ENCODE results near the gene THSD4. TPM values are rescaled to one million over a fixed set of nuclear protein-coding genes. Genes with fewer than 3 reads are reported as not detected.

The THSD4 gene
- total and polyA plus RNA-seq, 2 of the 8 experiments (the other 6 are each of a cell fraction or from before 2014, with no cell fraction given), result 2.5 to 6.2 TPM

GRCh38 chr15:71455878-71456277, 340.6 kb downstream of the THSD4 start:
- no peak overlapping the region for H3K4ac ChIP-seq (replicated peaks; ENCODE audit: insufficient read length, low read depth, low read length)
- H4K91ac ChIP-seq (replicated peaks; ENCODE audit: insufficient read length, low read length), result no peak overlapping the region
- no peak overlapping the region for H3K9ac ChIP-seq (replicated peaks in 1 of 4; ENCODE audit: extremely low read depth in 1 of 4, low read depth in 3 of 4, low read length in 3 of 4)
- H4K5ac ChIP-seq (ENCODE audit: insufficient read length, low read depth, low read length), result no peak overlapping the region
- no peak overlapping the region for H2BK15ac ChIP-seq (ENCODE audit: low read length)
- no peak overlapping the region for H3K23ac ChIP-seq (ENCODE audit: insufficient read length)
- no peak overlapping the region for H2AFZ ChIP-seq (ENCODE audit: low read length)
- H3K9me3 ChIP-seq (ENCODE audit: insufficient read depth in 2 of 2, low read depth in 1 of 2, low read length in 1 of 2), result no peaks in the 10 kb centered on the region
- no peak overlapping the region for H3K18ac ChIP-seq (ENCODE audit: extremely low read depth, low read length)
- TF ChIP-seq, protein P1, sequence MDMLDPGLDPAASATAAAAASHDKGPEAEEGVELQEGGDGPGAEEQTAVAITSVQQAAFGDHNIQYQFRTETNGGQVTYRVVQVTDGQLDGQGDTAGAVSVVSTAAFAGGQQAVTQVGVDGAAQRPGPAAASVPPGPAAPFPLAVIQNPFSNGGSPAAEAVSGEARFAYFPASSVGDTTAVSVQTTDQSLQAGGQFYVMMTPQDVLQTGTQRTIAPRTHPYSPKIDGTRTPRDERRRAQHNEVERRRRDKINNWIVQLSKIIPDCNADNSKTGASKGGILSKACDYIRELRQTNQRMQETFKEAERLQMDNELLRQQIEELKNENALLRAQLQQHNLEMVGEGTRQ (IDR thresholded peaks at IDR 0.05; ENCODE audit: low read length), result no peak
- TF ChIP-seq RFX5 (IDR thresholded peaks at IDR 0.05; ENCODE audit: borderline replicate concordance, low read depth, low read length), result no peak
- TF ChIP-seq SIRT6 (IDR thresholded peaks at IDR 0.05; ENCODE audit: low read length), result no peak
- TF ChIP-seq TCF12 (IDR thresholded peaks at IDR 0.05; ENCODE audit: low read depth, low read length), result no peak
- CTCF ChIA-PET (ENCODE audit: partially characterized antibody), result interaction anchor here (1.2 to 6.1 kb wide), 2 partner anchors 29 to 75 kb away, joined by 5 to 33 read pairs; no protein-coding TSS in a partner anchor
- H3K4me3 ChIP-seq (ENCODE audit: extremely low read depth in 1 of 4, insufficient read depth in 2 of 4, low read depth in 3 of 4, low read length in 4 of 4), result no peak overlapping the region
- no peak overlapping the region for H2BK12ac ChIP-seq (ENCODE audit: low read depth, low read length)
- H3K14ac ChIP-seq (ENCODE audit: insufficient read length), result no peak overlapping the region
- H2BK120ac ChIP-seq (replicated peaks; ENCODE audit: low read depth, low read length), result no peak overlapping the region
- POLR2A ChIA-PET (ENCODE audit: partially characterized antibody), result no interaction called here
- H2BK20ac ChIP-seq (ENCODE audit: low read length), result no peak overlapping the region
- H2BK5ac ChIP-seq (ENCODE audit: low read depth, low read length), result no peak overlapping the region
- DNase-seq (ENCODE audit: low read depth in 1 of 2, low spot score in 2 of 2), result no peak
- H3K4me1 ChIP-seq (replicated peaks in 1 of 4; ENCODE audit: control insufficient read depth in 3 of 4, insufficient read depth in 4 of 4, low read length in 3 of 4), result peaks cover 0 to 7% (median under 1%) of the 10 kb centered on the region in 4 experiments; a peak in 3 of 7 replicates
- H2AK5ac ChIP-seq (ENCODE audit: low read depth, low read length), result no peak overlapping the region
- no peak overlapping the region for H4K8ac ChIP-seq (ENCODE audit: extremely low read depth, insufficient read depth, low read length)
- no peak overlapping the region for H3K56ac ChIP-seq (replicated peaks; ENCODE audit: insufficient read length, low read depth, low read length)
- H4K20me1 ChIP-seq (replicated peaks in 1 of 2; ENCODE audit: control insufficient read depth in 1 of 2, insufficient read depth in 2 of 2, low read length in 2 of 2), result peaks cover 0 to 1% of the 10 kb centered on the region in 2 experiments
- H3K27me3 ChIP-seq (replicated peaks in 1 of 4; ENCODE audit: control insufficient read depth in 3 of 4, extremely low read depth in 1 of 4, insufficient read depth in 3 of 4, low read length in 3 of 4), result no peaks in the 10 kb centered on the region
- H3K79me2 ChIP-seq (ENCODE audit: control insufficient read depth in 1 of 2, insufficient read depth in 2 of 2, low read length in 2 of 2), result no peaks in the 10 kb centered on the region
- no peak overlapping the region for H3K4me2 ChIP-seq (ENCODE audit: insufficient read depth in 1 of 2, low read depth in 2 of 2, low read length in 2 of 2)
- no peaks in the 10 kb centered on the region for H3K79me1 ChIP-seq (ENCODE audit: low read depth, low read length)
- no peaks in the 10 kb centered on the region for H3K23me2 ChIP-seq (ENCODE audit: low read depth, low read length)
- no peaks in the 10 kb centered on the region for H3K36me3 ChIP-seq (ENCODE audit: control insufficient read depth in 2 of 4, insufficient read depth in 4 of 4, low read length in 3 of 4)
- H3K27ac ChIP-seq (ENCODE audit: low read depth, low read length), result no peak overlapping the region
- no peak for FAIRE-seq
- WGBS, 2 experiments (ENCODE audit: extremely low coverage in 1 of 2, insufficient coverage in 1 of 2, insufficient read length in 1 of 2, insufficient replicate concordance in 2 of 2, low coverage in 1 of 2, low lambda C conversion rate in 2 of 2, missing lambda C conversion rate in 1 of 2), result 87% methylated on average over 5 of the region's 5 CpGs; no CpG with 5 or more reads in 1 of the 2 experiments

Measured in H1 (cell line).